ENCODE data around the gene SLC51B. TPM values are rescaled to one million over a fixed set of nuclear protein-coding genes. Genes with fewer than 3 reads are reported as not detected.

Gene SLC51B
- total RNA-seq, 1 experiment from 2014 or later = not detected

DNA sequence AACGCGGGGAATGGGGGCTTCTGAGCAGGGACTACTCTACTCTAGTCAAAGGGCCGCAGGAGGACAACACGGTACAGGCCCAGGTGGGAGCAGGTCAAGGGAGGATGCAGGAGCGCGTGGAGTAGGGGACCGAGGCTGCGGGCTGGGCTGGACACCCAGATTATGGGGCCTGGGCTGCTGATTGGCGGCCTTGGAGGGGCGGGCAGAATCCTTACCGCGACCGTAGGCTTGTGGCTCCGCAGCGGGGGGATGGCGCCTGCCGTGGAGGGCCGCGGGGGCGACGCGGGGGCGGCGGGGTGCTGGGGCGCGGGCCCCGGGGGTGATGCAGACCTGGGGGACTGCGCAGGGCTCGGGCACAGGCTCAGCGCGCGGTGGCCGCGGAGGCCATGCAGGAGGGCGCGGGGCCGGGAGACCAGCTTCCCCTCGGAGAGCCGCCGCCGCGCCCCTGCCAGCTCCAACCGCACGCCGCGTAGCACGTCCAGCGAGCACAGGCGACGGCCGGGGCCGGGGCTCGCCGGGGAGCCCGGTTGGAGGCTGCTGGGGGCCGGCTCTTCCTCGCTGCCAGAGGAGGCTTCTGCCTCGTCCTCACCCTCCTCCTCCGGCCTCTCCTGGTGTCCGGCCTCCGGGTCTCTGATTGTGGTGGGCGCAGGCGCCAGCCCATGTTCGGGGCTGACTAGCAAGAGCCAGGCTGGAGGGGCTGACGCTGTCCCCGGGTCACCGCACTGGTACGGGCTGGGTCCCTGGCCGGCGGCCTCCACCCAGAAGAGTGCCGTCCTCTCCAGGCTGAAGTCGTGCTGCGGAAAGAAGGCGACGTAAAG, 56.9 kb downstream of the SLC51B start:
- H3K79me2 ChIP-seq (ENCODE audit: insufficient read depth, low read length) = no peaks in the 10 kb centered on the region
- no peak overlapping the region for H3K4me2 ChIP-seq (ENCODE audit: low read length)
- no peak overlapping the region for H3K9ac ChIP-seq (ENCODE audit: low read length)
- no peaks in the 10 kb centered on the region for H4K20me1 ChIP-seq (ENCODE audit: insufficient read depth)
- H3K4me3 ChIP-seq (replicated peaks in 1 of 2; ENCODE audit: low read depth in 1 of 2, low read length in 2 of 2) = no peak overlapping the region
- BruUV-seq (replicated peaks) = no TSS peak
- no peaks in the 10 kb centered on the region for H3K9me3 ChIP-seq (ENCODE audit: control insufficient read depth in 1 of 2, insufficient read depth in 1 of 2, low read depth in 1 of 2, low read length in 2 of 2)
- CTCF ChIA-PET = interaction anchor here (0.6 to 3.7 kb wide), 15 partner anchors 8 to 196 kb away, joined by 3 to 52 read pairs (median 3); partner anchors contain the start of gene UBAP1L
- DNase-seq (ENCODE audit: low read depth, low spot score) (no peak), ATAC-seq (peak; percentile 57)
- no peaks in the 10 kb centered on the region for H3K27me3 ChIP-seq (ENCODE audit: insufficient read depth, low read length)
- no peak overlapping the region for H3K27ac ChIP-seq (ENCODE audit: low read depth, low read length)
- POLR2A ChIA-PET = no interaction called here
- H3K36me3 ChIP-seq (ENCODE audit: control insufficient read depth in 1 of 2, insufficient read depth in 2 of 2, low read length in 2 of 2) = peaks cover 6 to 9% of the 10 kb centered on the region in 2 experiments
- intact Hi-C loops (cut with micrococcal nuclease) = loop anchor here (1.0 kb wide), 2 partner anchors 48 to 69 kb away; no protein-coding TSS in a partner anchor
- no peaks in the 10 kb centered on the region for H3K4me1 ChIP-seq (ENCODE audit: control insufficient read depth in 1 of 2, insufficient read depth in 2 of 2, low read length in 2 of 2)
- H2AFZ ChIP-seq (ENCODE audit: low read depth, low read length, poor library complexity, severe bottlenecking) = no peak overlapping the region
- RAD21 ChIA-PET (ENCODE audit: low non-redundant PET in 1 of 2, low total read pairs in 2 of 2, uncharacterized antibody in 2 of 2, unreplicated experiment in 2 of 2) = interaction anchor here (0.5 to 1.1 kb wide), 2 partner anchors 41 to 68 kb away, joined by 3 to 4 read pairs; no protein-coding TSS in a partner anchor
- H3K9me2 ChIP-seq (ENCODE audit: insufficient read depth) = no peaks in the 10 kb centered on the region
- TF ChIP-seq YY1 (IDR thresholded peaks at IDR 0.05; ENCODE audit: extremely low read depth, insufficient replicate concordance, low read depth, low read length) (no peak), FOSL1 (IDR thresholded peaks at IDR 0.05; ENCODE audit: low read depth) (no peak), RAD21 (IDR thresholded peaks at IDR 0.05; ENCODE audit: low read depth) (no peak), EZH2 (IDR thresholded peaks at IDR 0.05) (no peak), SRF (IDR thresholded peaks at IDR 0.05; ENCODE audit: low read depth) (no peak)
- TF ChIP-seq, protein P1, sequence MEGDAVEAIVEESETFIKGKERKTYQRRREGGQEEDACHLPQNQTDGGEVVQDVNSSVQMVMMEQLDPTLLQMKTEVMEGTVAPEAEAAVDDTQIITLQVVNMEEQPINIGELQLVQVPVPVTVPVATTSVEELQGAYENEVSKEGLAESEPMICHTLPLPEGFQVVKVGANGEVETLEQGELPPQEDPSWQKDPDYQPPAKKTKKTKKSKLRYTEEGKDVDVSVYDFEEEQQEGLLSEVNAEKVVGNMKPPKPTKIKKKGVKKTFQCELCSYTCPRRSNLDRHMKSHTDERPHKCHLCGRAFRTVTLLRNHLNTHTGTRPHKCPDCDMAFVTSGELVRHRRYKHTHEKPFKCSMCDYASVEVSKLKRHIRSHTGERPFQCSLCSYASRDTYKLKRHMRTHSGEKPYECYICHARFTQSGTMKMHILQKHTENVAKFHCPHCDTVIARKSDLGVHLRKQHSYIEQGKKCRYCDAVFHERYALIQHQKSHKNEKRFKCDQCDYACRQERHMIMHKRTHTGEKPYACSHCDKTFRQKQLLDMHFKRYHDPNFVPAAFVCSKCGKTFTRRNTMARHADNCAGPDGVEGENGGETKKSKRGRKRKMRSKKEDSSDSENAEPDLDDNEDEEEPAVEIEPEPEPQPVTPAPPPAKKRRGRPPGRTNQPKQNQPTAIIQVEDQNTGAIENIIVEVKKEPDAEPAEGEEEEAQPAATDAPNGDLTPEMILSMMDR (IDR thresholded peaks at IDR 0.05 in 2 of 3, conservative IDR thresholded peaks at IDR 0.05 in 1 of 3; ENCODE audit: borderline replicate concordance in 1 of 3, insufficient read depth in 1 of 3, low read depth in 2 of 3, low read length in 2 of 3) = 0 out of 6 replicates have a peak, but pooled peaks of 1 of the 3 experiments have one; percentile 3

All from HCT116 (cell line).